Neural cell (in vitro differentiated cells): ENCODE measurements around the gene CCDC201. TPM values are rescaled to one million over a fixed set of nuclear protein-coding genes. Genes with fewer than 3 reads are reported as not detected.

ENCODE experiments used
- H2AFZ ChIP-seq: fragments of 200-600, 300-800 bp; sonication (generic), shearing (Covaris generic); 2 replicates; pipeline ENCODE4 v1.6.0; 2014; ENCODE audit warnings: low read depth, mild to moderate bottlenecking, antibody characterized with exemption, low read length, moderate library complexity
- H3F3A ChIP-seq: fragments of 200-600 bp; shearing (Covaris generic); 2 replicates; pipeline ENCODE4 v1.6.1; 2016; ENCODE audit warnings: mild to moderate bottlenecking, moderate library complexity, mixed read lengths, antibody characterized with exemption, low read length; ENCODE audit not compliant: insufficient read depth, poor library complexity, severe bottlenecking
- H3K27ac ChIP-seq: fragments of 200-600, 300-800 bp; sonication (generic), shearing (Covaris generic); 2 replicates; pipeline ENCODE4 v1.5.1; 2014; ENCODE audit warnings: mild to moderate bottlenecking, low read length, moderate library complexity
- H3K27me3 ChIP-seq: fragments of 300-800, 200-600 bp; sonication (generic), shearing (Covaris generic); 2 replicates; pipeline ENCODE4 v1.6.0; 2014; ENCODE audit warnings: mild to moderate bottlenecking, low read depth, low read length, moderate library complexity; ENCODE audit not compliant: insufficient read depth
- H3K36me3 ChIP-seq: fragments of 300-800, 200-600 bp; sonication (generic), shearing (Covaris generic); 2 replicates; pipeline ENCODE4 v1.5.1; 2014; ENCODE audit warnings: mild to moderate bottlenecking, antibody characterized with exemption, low read length, moderate library complexity; ENCODE audit not compliant: insufficient read depth
- H3K4me2 ChIP-seq: fragments of 300-800, 200-600 bp; sonication (generic), shearing (Covaris generic); 2 replicates; pipeline ENCODE4 v1.6.0; 2014; ENCODE audit warnings: mild to moderate bottlenecking, low read length
- H3K4me3 ChIP-seq: fragments of 300-800, 200-600 bp; sonication (generic), shearing (Covaris generic); 2 replicates; pipeline ENCODE4 v1.5.1; 2014; ENCODE audit warnings: mild to moderate bottlenecking, low read length, moderate library complexity
- H3K79me2 ChIP-seq: fragments of 200-600 bp; shearing (Covaris generic); replicated peaks from 2 replicates; pipeline ENCODE4 v1.6.0; 2014; ENCODE audit warnings: mild to moderate bottlenecking, low read length, moderate library complexity; ENCODE audit not compliant: insufficient read depth
- H3K9ac ChIP-seq: fragments of 300-800, 200-600 bp; sonication (generic), shearing (Covaris generic); 2 replicates; pipeline ENCODE4 v1.6.1; 2016; ENCODE audit warnings: mild to moderate bottlenecking, low read length, mixed read lengths
- H3K9me2 ChIP-seq: fragments of 200-600 bp; shearing (Covaris generic); 2 replicates; pipeline ENCODE4 v1.6.1; 2016; ENCODE audit warnings: mild to moderate bottlenecking, low read length, mixed read lengths; ENCODE audit not compliant: insufficient read depth
- H3K9me3 ChIP-seq: fragments of 200-600, 300-800 bp; sonication (generic), shearing (Covaris generic); 2 replicates; pipeline ENCODE4 v1.6.1; 2016; ENCODE audit warnings: mild to moderate bottlenecking, mixed run types, low read length, moderate library complexity, mixed read lengths
- H4K20me1 ChIP-seq: fragments of 200-600 bp; shearing (Covaris generic); 2 replicates; pipeline ENCODE4 v1.6.1; 2016; ENCODE audit warnings: mild to moderate bottlenecking, mixed run types; ENCODE audit not compliant: insufficient read depth
- EP300 ChIP-seq: fragments of 450-650 bp; conservative IDR thresholded peaks from 2 replicates; pipeline ENCODE4 v1.6.1; 2014; ENCODE audit warnings: antibody characterized with exemption, mild to moderate bottlenecking, moderate library complexity; ENCODE audit not compliant: poor library complexity, severe bottlenecking
- EZH2 ChIP-seq: fragments of 200-600, 300-800 bp; shearing (Covaris generic), sonication (generic); IDR thresholded peaks from 2 replicates; pipeline ENCODE4 v1.6.1; 2014; ENCODE audit warnings: antibody characterized with exemption, low read length, borderline replicate concordance, mild to moderate bottlenecking; ENCODE audit not compliant: insufficient read depth, poor library complexity, severe bottlenecking
- MXI1 ChIP-seq: fragments of 450-650 bp; conservative IDR thresholded peaks from 2 replicates; pipeline ENCODE4 v1.6.1; 2014; ENCODE audit warnings: antibody characterized with exemption, mild to moderate bottlenecking; ENCODE audit not compliant: poor library complexity, severe bottlenecking
- POLR2AphosphoS5 ChIP-seq: IDR thresholded peaks from 2 replicates; pipeline ENCODE4 v1.6.1; 2012
- RAD21 ChIP-seq: fragments of 450-650 bp; conservative IDR thresholded peaks from 2 replicates; pipeline ENCODE4 v1.6.1; 2014; ENCODE audit warnings: antibody characterized with exemption, mild to moderate bottlenecking, moderate library complexity
- SMC3 ChIP-seq: fragments of 450-650 bp; conservative IDR thresholded peaks from 2 replicates; pipeline ENCODE4 v1.6.1; 2014; ENCODE audit warnings: antibody characterized with exemption, mild to moderate bottlenecking, moderate library complexity; ENCODE audit not compliant: poor library complexity
- TAF1 ChIP-seq: IDR thresholded peaks from 2 replicates; pipeline ENCODE4 v1.6.1; 2012; ENCODE audit warnings: low read depth
- polyA plus RNA-seq: library from polyadenylated mRNA; depleted of rRNA; stranded (reverse); fragments of >200 nt; gene quantifications from 2 replicates; pipeline ENCODE4 v1.2.3, GENCODE V29; 2014
- TF ChIP-seq, protein P1 (sequence below): IDR thresholded peaks from 2 replicates; pipeline ENCODE4 v1.6.1; 2012; ENCODE audit warnings: borderline replicate concordance
- TF ChIP-seq, protein P2 (sequence below): fragments of 450-650 bp; IDR thresholded peaks from 2 replicates; pipeline ENCODE4 v1.5.1; 2014; ENCODE audit warnings: antibody characterized with exemption, mild to moderate bottlenecking, moderate library complexity; ENCODE audit not compliant: poor library complexity, severe bottlenecking

The CCDC201 gene
- polyA plus RNA-seq, 1 donor from 2014 or later: not detected

DNA sequence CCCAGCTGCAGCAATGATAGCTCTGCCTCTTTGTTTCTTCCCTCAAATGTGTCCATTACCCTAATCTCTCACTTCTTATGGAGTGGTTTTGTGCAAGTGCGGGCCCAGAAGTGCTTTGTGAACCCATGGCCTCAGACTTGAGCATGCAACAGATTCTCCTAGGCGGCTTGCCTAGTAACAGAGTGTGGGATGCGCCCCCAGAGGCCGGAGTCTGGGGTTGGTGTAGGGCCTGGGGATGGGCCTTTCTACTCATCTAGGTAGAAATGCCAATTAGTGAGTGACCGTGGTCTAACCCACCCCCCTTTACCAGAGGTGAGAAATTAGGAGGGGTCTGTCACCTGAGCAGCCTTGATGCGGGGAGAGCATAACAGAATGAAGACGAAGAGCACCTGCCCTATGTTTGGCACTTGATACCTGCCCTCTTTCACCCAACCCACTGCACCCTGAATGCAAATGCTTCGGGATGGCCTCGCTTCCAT is 8.4 kb upstream of the CCDC201 start:
- no peaks in the 10 kb centered on the region for H4K20me1 ChIP-seq
- H3K9ac ChIP-seq: no peak overlapping the region
- H3K9me3 ChIP-seq: peaks cover 11% of the 10 kb centered on the region
- no peak overlapping the region for H3K4me2 ChIP-seq
- H3K4me3 ChIP-seq: no peak overlapping the region
- H3F3A ChIP-seq: no peaks in the 10 kb centered on the region
- no peaks in the 10 kb centered on the region for H3K36me3 ChIP-seq
- H3K27ac ChIP-seq: no peak overlapping the region
- H2AFZ ChIP-seq: no peak overlapping the region
- TF ChIP-seq, protein P1, sequence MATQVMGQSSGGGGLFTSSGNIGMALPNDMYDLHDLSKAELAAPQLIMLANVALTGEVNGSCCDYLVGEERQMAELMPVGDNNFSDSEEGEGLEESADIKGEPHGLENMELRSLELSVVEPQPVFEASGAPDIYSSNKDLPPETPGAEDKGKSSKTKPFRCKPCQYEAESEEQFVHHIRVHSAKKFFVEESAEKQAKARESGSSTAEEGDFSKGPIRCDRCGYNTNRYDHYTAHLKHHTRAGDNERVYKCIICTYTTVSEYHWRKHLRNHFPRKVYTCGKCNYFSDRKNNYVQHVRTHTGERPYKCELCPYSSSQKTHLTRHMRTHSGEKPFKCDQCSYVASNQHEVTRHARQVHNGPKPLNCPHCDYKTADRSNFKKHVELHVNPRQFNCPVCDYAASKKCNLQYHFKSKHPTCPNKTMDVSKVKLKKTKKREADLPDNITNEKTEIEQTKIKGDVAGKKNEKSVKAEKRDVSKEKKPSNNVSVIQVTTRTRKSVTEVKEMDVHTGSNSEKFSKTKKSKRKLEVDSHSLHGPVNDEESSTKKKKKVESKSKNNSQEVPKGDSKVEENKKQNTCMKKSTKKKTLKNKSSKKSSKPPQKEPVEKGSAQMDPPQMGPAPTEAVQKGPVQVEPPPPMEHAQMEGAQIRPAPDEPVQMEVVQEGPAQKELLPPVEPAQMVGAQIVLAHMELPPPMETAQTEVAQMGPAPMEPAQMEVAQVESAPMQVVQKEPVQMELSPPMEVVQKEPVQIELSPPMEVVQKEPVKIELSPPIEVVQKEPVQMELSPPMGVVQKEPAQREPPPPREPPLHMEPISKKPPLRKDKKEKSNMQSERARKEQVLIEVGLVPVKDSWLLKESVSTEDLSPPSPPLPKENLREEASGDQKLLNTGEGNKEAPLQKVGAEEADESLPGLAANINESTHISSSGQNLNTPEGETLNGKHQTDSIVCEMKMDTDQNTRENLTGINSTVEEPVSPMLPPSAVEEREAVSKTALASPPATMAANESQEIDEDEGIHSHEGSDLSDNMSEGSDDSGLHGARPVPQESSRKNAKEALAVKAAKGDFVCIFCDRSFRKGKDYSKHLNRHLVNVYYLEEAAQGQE: no peak
- TF ChIP-seq RAD21: no peak
- H3K9me2 ChIP-seq: no peaks in the 10 kb centered on the region
- no peaks in the 10 kb centered on the region for H3K79me2 ChIP-seq
- no peaks in the 10 kb centered on the region for H3K27me3 ChIP-seq

DNA sequence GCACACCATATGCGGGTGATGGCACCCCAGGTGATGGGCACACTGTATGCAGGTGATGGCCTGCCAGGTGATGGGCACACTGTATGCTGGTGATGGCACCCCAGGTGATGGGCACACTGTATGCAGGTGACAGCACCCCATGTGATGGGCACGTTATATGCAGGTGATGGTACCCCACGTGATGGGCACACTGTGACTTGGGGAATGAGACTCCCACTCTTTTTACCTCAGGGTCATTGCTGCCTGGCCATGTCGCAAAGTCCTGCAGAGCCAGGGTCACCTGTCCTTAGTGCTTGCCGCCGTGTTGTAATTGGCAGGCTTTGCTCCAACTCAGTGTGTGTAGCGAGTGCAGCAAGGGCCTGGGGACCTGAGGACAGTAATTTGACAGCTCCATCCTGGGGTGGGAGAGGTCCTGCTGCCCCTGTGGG is 7.6 kb upstream of the CCDC201 start:
- H3F3A ChIP-seq: no peaks in the 10 kb centered on the region
- H3K27me3 ChIP-seq: no peaks in the 10 kb centered on the region
- no peak overlapping the region for H3K9ac ChIP-seq
- H3K9me3 ChIP-seq: peaks cover 11% of the 10 kb centered on the region
- no peak overlapping the region for H3K4me2 ChIP-seq
- TF ChIP-seq MXI1: no peak
- no peak overlapping the region for H3K4me3 ChIP-seq
- no peaks in the 10 kb centered on the region for H3K36me3 ChIP-seq
- no peaks in the 10 kb centered on the region for H3K79me2 ChIP-seq
- no peak overlapping the region for H2AFZ ChIP-seq
- H3K9me2 ChIP-seq: no peaks in the 10 kb centered on the region
- H4K20me1 ChIP-seq: no peaks in the 10 kb centered on the region
- no peak overlapping the region for H3K27ac ChIP-seq

- no peaks in the 10 kb centered on the region for H4K20me1 ChIP-seq
- no peak overlapping the region for H2AFZ ChIP-seq
- peaks cover 11% of the 10 kb centered on the region for H3K9me3 ChIP-seq
- H3K4me2 ChIP-seq: no peak overlapping the region
- H3K27ac ChIP-seq: no peak overlapping the region
- no peaks in the 10 kb centered on the region for H3K79me2 ChIP-seq
- H3K36me3 ChIP-seq: no peaks in the 10 kb centered on the region
- H3K9ac ChIP-seq: no peak overlapping the region
- no peaks in the 10 kb centered on the region for H3K9me2 ChIP-seq
- H3K4me3 ChIP-seq: no peak overlapping the region
- H3F3A ChIP-seq: no peaks in the 10 kb centered on the region
- TF ChIP-seq RAD21 (no peak), MXI1 (no peak), POLR2AphosphoS5 (no peak), EZH2 (no peak), TAF1 (no peak), SMC3 (no peak), EP300 (no peak)
- TF ChIP-seq, protein P1: no peak
- TF ChIP-seq, protein P2, sequence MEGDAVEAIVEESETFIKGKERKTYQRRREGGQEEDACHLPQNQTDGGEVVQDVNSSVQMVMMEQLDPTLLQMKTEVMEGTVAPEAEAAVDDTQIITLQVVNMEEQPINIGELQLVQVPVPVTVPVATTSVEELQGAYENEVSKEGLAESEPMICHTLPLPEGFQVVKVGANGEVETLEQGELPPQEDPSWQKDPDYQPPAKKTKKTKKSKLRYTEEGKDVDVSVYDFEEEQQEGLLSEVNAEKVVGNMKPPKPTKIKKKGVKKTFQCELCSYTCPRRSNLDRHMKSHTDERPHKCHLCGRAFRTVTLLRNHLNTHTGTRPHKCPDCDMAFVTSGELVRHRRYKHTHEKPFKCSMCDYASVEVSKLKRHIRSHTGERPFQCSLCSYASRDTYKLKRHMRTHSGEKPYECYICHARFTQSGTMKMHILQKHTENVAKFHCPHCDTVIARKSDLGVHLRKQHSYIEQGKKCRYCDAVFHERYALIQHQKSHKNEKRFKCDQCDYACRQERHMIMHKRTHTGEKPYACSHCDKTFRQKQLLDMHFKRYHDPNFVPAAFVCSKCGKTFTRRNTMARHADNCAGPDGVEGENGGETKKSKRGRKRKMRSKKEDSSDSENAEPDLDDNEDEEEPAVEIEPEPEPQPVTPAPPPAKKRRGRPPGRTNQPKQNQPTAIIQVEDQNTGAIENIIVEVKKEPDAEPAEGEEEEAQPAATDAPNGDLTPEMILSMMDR: no peak
- H3K27me3 ChIP-seq: no peaks in the 10 kb centered on the region
These were observed 5.7 kb upstream of the CCDC201 start for GRCh38 chr7:45878457-45879144.
